Chondrocyte (in vitro differentiated cells): ENCODE data around the gene POLR2E. TPM values are rescaled to one million over a fixed set of nuclear protein-coding genes. Genes with fewer than 3 reads are reported as not detected.

Experiments
- DNase-seq: peaks from one replicate; pipeline ENCODE4 v3.0.0; 2021; ENCODE audit warnings: mixed read lengths, low spot score
- H3K27ac Mint-ChIP-seq: one replicate; pipeline ENCODE4 v1.8.0; 2021; ENCODE audit warnings: mild to moderate bottlenecking, moderate library complexity, mixed read lengths; ENCODE audit not compliant: unreplicated experiment
- H3K27me3 Mint-ChIP-seq: 2 replicates; pipeline ENCODE4 v1.8.0; 2021; ENCODE audit warnings: low read depth, mixed read lengths
- H3K36me3 Mint-ChIP-seq: 2 replicates; pipeline ENCODE4 v1.8.0; 2021; ENCODE audit warnings: low read depth, mixed read lengths
- H3K4me1 Mint-ChIP-seq: 2 replicates; pipeline ENCODE4 v1.8.0; 2021; ENCODE audit warnings: low read depth, mild to moderate bottlenecking, mixed read lengths
- H3K4me3 Mint-ChIP-seq: one replicate; pipeline ENCODE4 v1.8.0; 2021; ENCODE audit warnings: mild to moderate bottlenecking, moderate library complexity, mixed read lengths; ENCODE audit not compliant: unreplicated experiment
- H3K9me3 Mint-ChIP-seq: 2 replicates; pipeline ENCODE4 v1.8.0; 2021; ENCODE audit warnings: low read depth, mixed read lengths
- CTCF ChIP-seq: fragments of 200-600 bp; sonication (generic); IDR thresholded peaks from 2 replicates; pipeline ENCODE4 v1.5.0; 2021; ENCODE audit warnings: antibody characterized with exemption, mild to moderate bottlenecking, moderate library complexity
- total RNA-seq: library from RNA; stranded (reverse); gene quantifications from 3 replicates; pipeline ENCODE4 v1.2.1, GENCODE V29; 2021

POLR2E gene
- total RNA-seq, 1 donor from 2014 or later, result 119 TPM

GRCh38 chr19:1052349-1052975, 42.7 kb downstream of the POLR2E start:
- Mint-ChIP-seq H3K4me1 (no peaks in the 10 kb centered on the region), H3K4me3 (no peak overlapping the region)

GRCh38 chr19:1051791-1052190, 43.4 kb downstream of the POLR2E start:
- no peaks in the 10 kb centered on the region for H3K9me3 Mint-ChIP-seq
- no peaks in the 10 kb centered on the region for H3K4me1 Mint-ChIP-seq
- H3K27ac Mint-ChIP-seq, result no peak overlapping the region
- H3K36me3 Mint-ChIP-seq, result no peaks in the 10 kb centered on the region
- no peak for DNase-seq
- H3K4me3 Mint-ChIP-seq, result no peak overlapping the region
- no peak for TF ChIP-seq CTCF
- H3K27me3 Mint-ChIP-seq, result no peaks in the 10 kb centered on the region

More at GRCh38 chr19:1052349-1052975, 42.7 kb downstream of the POLR2E start:
- no peak for DNase-seq
- no peaks in the 10 kb centered on the region for H3K27me3 Mint-ChIP-seq
- no peaks in the 10 kb centered on the region for H3K36me3 Mint-ChIP-seq
- no peak for TF ChIP-seq CTCF
- no peaks in the 10 kb centered on the region for H3K9me3 Mint-ChIP-seq
- H3K27ac Mint-ChIP-seq, result no peak overlapping the region

- H3K27ac Mint-ChIP-seq, result no peak overlapping the region
- no peaks in the 10 kb centered on the region for H3K36me3 Mint-ChIP-seq
- no peak for DNase-seq
Measured at GRCh38 chr19:1050989-1051788, 44.0 kb downstream of the POLR2E start.

GRCh38 chr19:1049800-1050199, 45.4 kb downstream of the POLR2E start:
- no peak overlapping the region for H3K4me3 Mint-ChIP-seq
- H3K27ac Mint-ChIP-seq, result no peak overlapping the region
- no peak for TF ChIP-seq CTCF
- no peaks in the 10 kb centered on the region for H3K9me3 Mint-ChIP-seq
- no peaks in the 10 kb centered on the region for H3K27me3 Mint-ChIP-seq
- H3K4me1 Mint-ChIP-seq, result no peaks in the 10 kb centered on the region
- H3K36me3 Mint-ChIP-seq, result no peaks in the 10 kb centered on the region
- DNase-seq, result no peak

More at GRCh38 chr19:1050989-1051788, 44.0 kb downstream of the POLR2E start:
- Mint-ChIP-seq H3K4me3 (no peak overlapping the region), H3K4me1 (no peaks in the 10 kb centered on the region), H3K27me3 (no peaks in the 10 kb centered on the region), H3K9me3 (no peaks in the 10 kb centered on the region)
- no peak for TF ChIP-seq CTCF

GRCh38 chr19:1049106-1049505, 46.1 kb downstream of the POLR2E start:
- no peaks in the 10 kb centered on the region for H3K4me1 Mint-ChIP-seq
- H3K4me3 Mint-ChIP-seq, result no peak overlapping the region
- TF ChIP-seq CTCF, result no peak
- H3K9me3 Mint-ChIP-seq, result no peaks in the 10 kb centered on the region
- H3K27ac Mint-ChIP-seq, result no peak overlapping the region
- H3K36me3 Mint-ChIP-seq, result no peaks in the 10 kb centered on the region
- no peaks in the 10 kb centered on the region for H3K27me3 Mint-ChIP-seq
- DNase-seq, result no peak
